GM21786 (cell line): Measurements from ENCODE around the gene CMTM8.
"Not testable (repeated sequence)": the region's sequence is repeated elsewhere in the genome, so short reads cannot be mapped to it uniquely, and the experiment has no call there.

ENCODE experiments used
- ATAC-seq: cut with Tn5 transposase; IDR thresholded peaks from one replicate; pipeline ENCODE4 v1.9.1; 2021; ENCODE audit not compliant: unreplicated experiment

The CMTM8 gene

GRCh38 chr3:32228743-32229142 is 9.7 kb upstream of the CMTM8 start:
- not testable (repeated sequence) for ATAC-seq

GRCh38 chr3:32229565-32229964 is 8.9 kb upstream of the CMTM8 start:
- no peak for ATAC-seq

GRCh38 chr3:32236377-32236776 is 2.1 kb upstream of the CMTM8 start:
- no peak for ATAC-seq

- no peak for ATAC-seq
Observed at GRCh38 chr3:32237670-32238452, 619 bp upstream of the CMTM8 start.

- no peak for ATAC-seq
Observed at GRCh38 chr3:32239307-32240158, 1.1 kb downstream of the CMTM8 start.

- ATAC-seq = no peak
Observed at GRCh38 chr3:32240159-32240545, 1.7 kb downstream of the CMTM8 start.

- no peak for ATAC-seq
Observed at GRCh38 chr3:32241100-32241499, 2.6 kb downstream of the CMTM8 start.

GRCh38 chr3:32243519-32243918 is 5.0 kb downstream of the CMTM8 start:
- no peak for ATAC-seq

GRCh38 chr3:32245200-32245599 is 6.7 kb downstream of the CMTM8 start:
- ATAC-seq = no peak

- ATAC-seq = no peak
Observed at GRCh38 chr3:32246079-32246675, 7.7 kb downstream of the CMTM8 start.

- ATAC-seq = no peak
Observed at GRCh38 chr3:32249184-32249782, 10.8 kb downstream of the CMTM8 start.

- ATAC-seq = no peak
Observed at GRCh38 chr3:32254268-32254667, 15.8 kb downstream of the CMTM8 start.

- no peak for ATAC-seq
Observed at GRCh38 chr3:32255345-32255744, 16.9 kb downstream of the CMTM8 start.

- no peak for ATAC-seq
Observed at GRCh38 chr3:32256206-32256605, 17.7 kb downstream of the CMTM8 start.

GRCh38 chr3:32257042-32257441 is 18.6 kb downstream of the CMTM8 start:
- ATAC-seq = no peak

- ATAC-seq = no peak
Observed at GRCh38 chr3:32257641-32258438, 19.4 kb downstream of the CMTM8 start.

GRCh38 chr3:32258869-32259268 is 20.4 kb downstream of the CMTM8 start:
- ATAC-seq = no peak

- no peak for ATAC-seq
Observed at GRCh38 chr3:32261545-32261944, 23.1 kb downstream of the CMTM8 start.

GRCh38 chr3:32262201-32262600 is 23.7 kb downstream of the CMTM8 start:
- ATAC-seq = no peak

- no peak for ATAC-seq
Observed at GRCh38 chr3:32274306-32274705, 35.8 kb downstream of the CMTM8 start.

- no peak for ATAC-seq
Observed at GRCh38 chr3:32275506-32275905, 37.0 kb downstream of the CMTM8 start.
